SIG-M5 (cell line): ENCODE results near the gene KRTAP22-1.

Source experiments
- DNase-seq: peaks from one replicate; lab custom pipeline; 2025; lab: John Stamatoyannopoulos, UW

Gene KRTAP22-1

DNA sequence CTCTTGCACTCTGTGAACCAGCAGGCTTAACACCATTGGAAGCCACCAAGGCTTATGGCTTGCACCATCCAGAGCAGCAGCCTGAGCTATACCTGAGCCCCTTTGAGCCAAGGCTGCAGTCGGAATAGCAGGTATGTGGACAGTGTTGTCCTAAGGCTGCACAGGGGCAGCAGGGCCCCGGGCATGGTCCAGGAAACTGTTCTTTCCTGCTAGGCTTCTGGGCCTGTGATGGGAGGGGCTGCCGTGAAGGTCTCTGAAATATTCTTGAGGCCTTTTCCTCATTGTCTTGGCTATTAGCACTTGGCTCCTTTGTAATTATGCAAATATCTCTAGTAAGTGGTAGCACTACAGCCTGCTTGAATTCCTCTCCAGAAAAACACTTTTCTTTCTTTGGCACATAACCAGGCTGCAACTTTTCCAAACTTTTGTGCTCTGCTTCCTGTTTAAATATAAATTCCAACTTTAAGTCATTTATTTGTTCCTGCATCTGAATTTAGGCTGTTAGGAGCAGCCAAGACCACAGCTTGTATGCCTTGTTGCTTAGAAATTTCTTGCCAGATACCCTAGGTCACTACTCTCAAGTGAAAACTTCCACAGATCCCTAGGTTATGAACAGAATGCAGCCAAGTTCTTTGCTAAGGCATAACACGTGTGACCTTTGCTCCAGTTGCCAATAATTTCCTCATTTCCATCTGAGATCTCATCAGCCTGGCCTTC is 24.7 kb downstream of the KRTAP22-1 start:
- DNase-seq: no peak

DNA sequence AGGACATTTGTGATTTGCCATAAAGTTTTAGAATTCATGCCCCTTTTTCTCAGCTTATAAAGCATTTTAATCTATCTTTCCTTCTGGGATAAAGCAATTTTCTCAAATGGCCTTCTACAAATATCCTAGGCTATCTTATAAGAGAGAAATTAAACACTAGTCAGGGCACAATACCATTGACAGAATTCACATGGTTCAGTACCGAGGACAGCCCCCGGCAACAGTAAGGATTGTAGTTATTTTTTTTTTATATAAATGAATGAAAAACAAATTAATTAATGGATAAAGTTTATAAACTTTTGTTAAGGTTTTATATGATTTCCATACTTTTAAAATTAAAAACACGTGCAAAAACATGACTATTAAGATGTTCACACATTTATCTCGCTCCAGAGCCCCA is 27.2 kb downstream of the KRTAP22-1 start:
- DNase-seq: no peak

DNA sequence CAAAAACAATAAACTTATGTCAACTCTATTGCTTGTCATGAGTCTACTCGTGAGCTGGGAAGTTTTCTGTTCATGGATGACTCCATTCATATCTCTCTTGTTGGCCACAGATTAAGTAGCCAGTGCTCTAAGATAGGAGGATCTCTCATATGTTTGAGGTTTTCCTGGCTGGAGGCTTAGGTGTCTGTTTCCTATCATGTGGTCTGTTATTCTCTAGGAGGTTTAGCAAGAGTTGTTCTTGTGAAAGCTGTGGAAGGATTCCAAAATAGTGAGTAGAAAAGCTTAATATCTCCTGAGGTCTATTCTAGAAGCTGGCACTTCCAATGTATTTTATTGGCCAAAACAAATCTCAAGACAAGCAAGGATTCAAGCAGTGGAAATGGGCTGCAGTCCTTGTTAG is 28.3 kb downstream of the KRTAP22-1 start:
- no peak for DNase-seq

DNA sequence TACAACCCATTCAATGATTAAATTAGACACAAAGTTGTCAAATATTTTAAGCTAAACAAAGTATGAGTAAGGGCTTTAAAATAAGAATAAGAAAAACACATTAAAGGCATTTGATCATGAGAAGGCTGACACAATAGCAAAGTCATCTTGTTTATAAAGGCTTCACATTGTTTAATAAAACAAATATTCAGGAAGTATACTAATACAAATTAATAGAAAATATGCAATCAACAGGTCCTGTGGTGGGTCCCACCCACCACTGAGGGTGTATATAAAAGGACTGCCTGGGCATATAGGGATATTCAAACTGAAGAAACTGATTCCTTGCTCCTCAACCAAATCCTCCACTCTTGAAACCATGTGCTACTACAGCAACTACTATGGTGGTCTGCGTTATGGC is 34.0 kb downstream of the KRTAP22-1 start, which contains the start of gene KRTAP20-2:
Gene KRTAP20-2, plus strand, starts transcription at position 301 of the 400 bp plus-strand sequence. Its CDS starts 58 bp downstream, at position 359.
- no peak for DNase-seq

DNA sequence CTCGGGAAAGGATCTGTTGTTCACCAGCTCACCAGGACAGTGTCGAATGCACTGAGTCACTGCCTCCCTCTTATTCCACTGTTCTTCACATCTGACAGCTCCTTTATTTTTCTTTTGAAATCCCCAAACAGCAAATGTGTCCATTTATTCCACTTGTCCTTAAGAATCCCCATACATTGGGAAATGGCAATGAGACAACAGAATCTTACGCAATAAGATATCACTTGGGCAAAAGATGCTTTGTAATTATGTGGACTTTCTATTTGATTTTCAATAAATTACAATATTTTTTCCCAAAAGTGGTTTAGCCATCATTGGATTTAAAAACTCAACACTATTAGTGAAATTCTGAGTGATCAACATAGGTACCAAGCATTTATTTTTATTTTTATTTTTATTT is 37.8 kb downstream of the KRTAP22-1 start:
- no peak for DNase-seq

DNA sequence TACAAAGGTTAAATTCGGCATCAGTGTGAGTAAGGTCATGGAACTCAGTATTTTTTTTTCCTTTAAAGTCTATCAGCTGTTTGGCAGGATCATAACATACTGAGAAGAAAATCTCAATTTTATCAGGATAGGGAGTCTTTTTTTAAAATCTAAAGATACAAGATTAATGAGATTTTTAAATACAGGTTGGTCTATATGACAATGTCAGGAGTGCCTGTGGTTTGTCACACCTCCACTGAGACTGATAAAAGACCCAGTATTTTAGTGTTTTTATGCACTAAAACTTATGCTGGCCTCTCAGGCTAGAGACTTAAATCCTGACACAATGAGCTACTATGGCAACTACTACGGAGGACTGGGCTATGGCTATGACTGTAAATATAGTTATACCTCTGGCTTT is 41.7 kb downstream of the KRTAP22-1 start, which contains the start of gene KRTAP20-3:
Gene KRTAP20-3, plus strand, starts transcription at position 301 of the 400 bp plus-strand sequence.
- DNase-seq: no peak

DNA sequence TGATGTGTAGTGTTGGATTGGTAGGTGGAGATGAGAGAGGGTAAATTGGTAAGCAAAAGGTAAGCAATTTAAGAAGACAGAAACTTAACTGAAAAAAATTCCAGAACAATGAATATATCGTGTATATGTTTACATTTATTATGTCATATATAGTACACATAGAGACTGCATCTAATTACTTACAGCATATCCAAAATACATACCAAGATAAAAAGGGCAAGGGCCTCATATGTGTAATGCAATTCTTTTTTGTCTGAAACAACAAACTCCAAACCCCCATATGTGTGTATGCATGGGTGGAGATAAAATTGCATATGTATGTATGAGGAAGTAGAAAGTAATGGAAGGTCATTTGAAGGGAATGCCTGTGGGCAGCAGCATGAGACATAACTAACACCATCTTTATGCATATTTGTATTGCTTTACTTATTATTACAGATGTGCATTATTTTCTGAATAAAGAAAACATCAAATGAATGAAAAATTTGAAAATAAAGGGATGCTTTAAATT is 46.1 kb downstream of the KRTAP22-1 start:
- no peak for DNase-seq
